ENCODE measurements around the gene CLEC7A. TPM values are rescaled to one million over a fixed set of nuclear protein-coding genes. Genes with fewer than 3 reads are reported as not detected.

Gene CLEC7A
- total and polyA plus RNA-seq, 2 donors (not counting 1 experiment from before 2014, with no cell fraction given): 0.03 TPM; not detected in 1

DNA sequence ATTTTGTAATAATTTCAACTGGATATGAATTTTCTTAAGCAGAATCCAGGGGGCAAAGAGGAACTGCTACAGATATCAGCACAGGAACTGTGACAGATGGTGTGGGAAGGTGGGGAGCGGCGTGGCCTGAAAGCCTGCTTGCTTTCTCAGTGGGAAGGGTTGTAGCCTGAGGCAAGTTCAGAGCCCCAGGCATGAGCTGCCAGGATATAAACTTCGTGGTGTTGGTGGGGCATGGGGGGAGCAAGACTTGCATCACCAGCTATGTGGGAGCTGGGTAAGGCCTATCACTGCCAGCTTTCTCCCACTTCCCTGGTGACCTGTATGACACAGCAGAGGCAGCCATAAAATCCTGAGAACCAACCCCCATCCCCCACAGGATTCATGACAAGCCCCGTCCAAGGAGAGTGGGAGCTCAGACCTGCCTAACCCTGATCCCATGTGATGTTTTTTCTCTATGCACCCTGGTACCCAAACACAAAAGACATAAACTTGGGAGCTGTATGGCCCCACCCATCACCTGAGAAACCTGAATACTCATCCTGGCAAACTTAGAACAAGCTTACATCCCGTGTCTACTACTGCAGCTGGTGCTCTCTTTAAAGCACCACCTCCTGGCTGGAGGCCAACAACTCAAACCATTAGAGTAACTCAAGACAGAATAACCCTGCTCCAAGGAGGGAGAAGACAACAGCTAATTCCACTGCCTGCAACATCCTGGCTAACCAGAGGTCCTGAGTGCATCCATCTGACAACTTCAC is 47.7 kb downstream of the CLEC7A start:
- no peak overlapping the region for H2AFZ ChIP-seq (ENCODE audit: low read length)

DNA sequence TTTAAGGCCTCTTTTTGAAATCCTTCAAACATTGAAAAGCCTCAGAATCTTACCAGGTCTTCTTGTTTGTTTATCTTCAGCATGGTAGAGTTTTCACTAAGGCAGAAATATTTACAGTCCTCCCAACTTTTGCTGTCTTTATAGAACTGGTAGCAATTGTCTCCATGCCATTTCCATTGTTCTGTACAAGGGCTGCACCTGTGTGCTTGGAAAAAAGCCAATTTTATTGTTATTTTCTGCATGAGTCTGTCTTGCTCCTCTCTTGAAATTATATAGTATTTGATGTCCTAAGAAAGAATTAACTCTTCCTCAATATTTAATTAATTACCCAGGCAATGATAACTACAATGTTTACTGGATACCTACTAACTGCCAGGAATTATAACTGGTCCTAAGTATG is 54.5 kb downstream of the CLEC7A start:
- Histone ChIP-seq H3K36me3 (ENCODE audit: control insufficient read depth, insufficient read depth, low read length) (no peaks in the 10 kb centered on the region), H4K20me1 (ENCODE audit: control insufficient read depth, extremely low read depth, insufficient read depth, low read length) (no peaks in the 10 kb centered on the region), H3K9me3 (ENCODE audit: control insufficient read depth, insufficient read depth, low read depth, low read length) (no peaks in the 10 kb centered on the region), H3K4me1 (ENCODE audit: control insufficient read depth, extremely low read depth, insufficient read depth, low read length) (no peaks in the 10 kb centered on the region), H2AFZ (ENCODE audit: low read length) (no peak overlapping the region), H3K79me2 (ENCODE audit: control insufficient read depth, insufficient read depth, low read length) (no peaks in the 10 kb centered on the region), H3K27ac (ENCODE audit: insufficient read depth, low read length) (no peak overlapping the region), H3K9ac (ENCODE audit: insufficient read depth, low read length) (no peak overlapping the region), H3K27me3 (ENCODE audit: control insufficient read depth, insufficient read depth, low read length) (no peaks in the 10 kb centered on the region), H3K4me2 (ENCODE audit: extremely low read depth, insufficient read depth, low read length) (no peak overlapping the region), H3K4me3 (replicated peaks in 1 of 4; ENCODE audit: control extremely low read depth in 1 of 4, insufficient read depth in 1 of 4, low read depth in 3 of 4, low read length in 4 of 4) (no peak overlapping the region)
- DNase-seq (ENCODE audit: low read depth in 2 of 2): no peak
- no peak for TF ChIP-seq EZH2 (IDR thresholded peaks at IDR 0.05; ENCODE audit: low read length, missing control alignments)
- TF ChIP-seq, protein P1, sequence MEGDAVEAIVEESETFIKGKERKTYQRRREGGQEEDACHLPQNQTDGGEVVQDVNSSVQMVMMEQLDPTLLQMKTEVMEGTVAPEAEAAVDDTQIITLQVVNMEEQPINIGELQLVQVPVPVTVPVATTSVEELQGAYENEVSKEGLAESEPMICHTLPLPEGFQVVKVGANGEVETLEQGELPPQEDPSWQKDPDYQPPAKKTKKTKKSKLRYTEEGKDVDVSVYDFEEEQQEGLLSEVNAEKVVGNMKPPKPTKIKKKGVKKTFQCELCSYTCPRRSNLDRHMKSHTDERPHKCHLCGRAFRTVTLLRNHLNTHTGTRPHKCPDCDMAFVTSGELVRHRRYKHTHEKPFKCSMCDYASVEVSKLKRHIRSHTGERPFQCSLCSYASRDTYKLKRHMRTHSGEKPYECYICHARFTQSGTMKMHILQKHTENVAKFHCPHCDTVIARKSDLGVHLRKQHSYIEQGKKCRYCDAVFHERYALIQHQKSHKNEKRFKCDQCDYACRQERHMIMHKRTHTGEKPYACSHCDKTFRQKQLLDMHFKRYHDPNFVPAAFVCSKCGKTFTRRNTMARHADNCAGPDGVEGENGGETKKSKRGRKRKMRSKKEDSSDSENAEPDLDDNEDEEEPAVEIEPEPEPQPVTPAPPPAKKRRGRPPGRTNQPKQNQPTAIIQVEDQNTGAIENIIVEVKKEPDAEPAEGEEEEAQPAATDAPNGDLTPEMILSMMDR (conservative IDR thresholded peaks at IDR 0.05 in 1 of 2, IDR thresholded peaks at IDR 0.05 in 1 of 2; ENCODE audit: low read depth in 1 of 2, low read length in 2 of 2): no peak

More for the DNA sequence above, 47.7 kb downstream of the CLEC7A start:
- Histone ChIP-seq H3K4me1 (ENCODE audit: control insufficient read depth, extremely low read depth, insufficient read depth, low read length) (no peaks in the 10 kb centered on the region), H4K20me1 (ENCODE audit: control insufficient read depth, extremely low read depth, insufficient read depth, low read length) (no peaks in the 10 kb centered on the region), H3K4me2 (ENCODE audit: extremely low read depth, insufficient read depth, low read length) (no peak overlapping the region), H3K27ac (ENCODE audit: insufficient read depth, low read length) (no peak overlapping the region), H3K9me3 (ENCODE audit: control insufficient read depth, insufficient read depth, low read depth, low read length) (no peaks in the 10 kb centered on the region), H3K79me2 (ENCODE audit: control insufficient read depth, insufficient read depth, low read length) (no peaks in the 10 kb centered on the region), H3K36me3 (ENCODE audit: control insufficient read depth, insufficient read depth, low read length) (no peaks in the 10 kb centered on the region), H3K27me3 (ENCODE audit: control insufficient read depth, insufficient read depth, low read length) (no peaks in the 10 kb centered on the region), H3K9ac (ENCODE audit: insufficient read depth, low read length) (no peak overlapping the region), H3K4me3 (replicated peaks in 1 of 4; ENCODE audit: control extremely low read depth in 1 of 4, insufficient read depth in 1 of 4, low read depth in 3 of 4, low read length in 4 of 4) (no peak overlapping the region)
- DNase-seq (ENCODE audit: low read depth in 2 of 2): no peak
- TF ChIP-seq, protein P1 (conservative IDR thresholded peaks at IDR 0.05 in 1 of 2, IDR thresholded peaks at IDR 0.05 in 1 of 2; ENCODE audit: low read depth in 1 of 2, low read length in 2 of 2): no peak
- TF ChIP-seq EZH2 (IDR thresholded peaks at IDR 0.05; ENCODE audit: low read length, missing control alignments): no peak

DNA sequence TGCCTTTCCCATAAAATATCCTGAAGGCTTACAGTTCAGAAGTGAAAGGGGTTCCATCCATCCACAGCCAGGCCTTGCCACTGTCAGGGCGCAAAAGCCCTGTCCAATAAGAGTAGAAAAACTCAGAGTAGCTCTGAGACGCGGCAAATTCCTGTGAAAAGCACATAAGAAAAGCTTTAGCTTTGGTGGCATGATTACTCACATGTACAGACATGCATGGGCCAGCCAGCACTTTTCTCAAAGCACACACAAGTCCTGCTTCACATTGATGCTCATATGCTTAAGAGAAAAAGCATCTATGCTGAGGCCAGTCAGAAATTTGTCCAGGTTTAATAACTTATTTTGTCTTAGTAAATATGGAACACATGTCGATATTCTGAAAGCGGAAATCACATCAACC is 56.7 kb downstream of the CLEC7A start:
- TF ChIP-seq, protein P1 (conservative IDR thresholded peaks at IDR 0.05 in 1 of 2, IDR thresholded peaks at IDR 0.05 in 1 of 2; ENCODE audit: low read depth in 1 of 2, low read length in 2 of 2): no peak
- no peak for TF ChIP-seq EZH2 (IDR thresholded peaks at IDR 0.05; ENCODE audit: low read length, missing control alignments)
- H3K4me2 ChIP-seq (ENCODE audit: extremely low read depth, insufficient read depth, low read length): no peak overlapping the region
- H3K27me3 ChIP-seq (ENCODE audit: control insufficient read depth, insufficient read depth, low read length): no peaks in the 10 kb centered on the region
- no peak overlapping the region for H2AFZ ChIP-seq (ENCODE audit: low read length)
- no peak overlapping the region for H3K27ac ChIP-seq (ENCODE audit: insufficient read depth, low read length)
- no peaks in the 10 kb centered on the region for H3K9me3 ChIP-seq (ENCODE audit: control insufficient read depth, insufficient read depth, low read depth, low read length)
- no peaks in the 10 kb centered on the region for H3K36me3 ChIP-seq (ENCODE audit: control insufficient read depth, insufficient read depth, low read length)
- no peaks in the 10 kb centered on the region for H3K4me1 ChIP-seq (ENCODE audit: control insufficient read depth, extremely low read depth, insufficient read depth, low read length)
- H3K9ac ChIP-seq (ENCODE audit: insufficient read depth, low read length): no peak overlapping the region
- no peaks in the 10 kb centered on the region for H4K20me1 ChIP-seq (ENCODE audit: control insufficient read depth, extremely low read depth, insufficient read depth, low read length)
- H3K4me3 ChIP-seq (replicated peaks in 1 of 4; ENCODE audit: control extremely low read depth in 1 of 4, insufficient read depth in 1 of 4, low read depth in 3 of 4, low read length in 4 of 4): no peak overlapping the region
- no peaks in the 10 kb centered on the region for H3K79me2 ChIP-seq (ENCODE audit: control insufficient read depth, insufficient read depth, low read length)
- no peak for DNase-seq (ENCODE audit: low read depth in 2 of 2)
